HepG2 (cell line): ENCODE measurements around the gene FN1.

Source experiments
- CTCF ChIP-seq: sonication (generic); formaldehyde crosslinking; IDR thresholded peaks from 2 replicates; pipeline ENCODE4 v1.5.0; 2020; ENCODE audit warnings: mild to moderate bottlenecking, missing genetic modification reagents, moderate library complexity
- POLR2A ChIP-seq, 2 experiments: IDR thresholded peaks; 2 replicates each; pipeline ENCODE4 v1.6.1; 2011; ENCODE audit warnings: low read depth in 2 of 2, low read length in 2 of 2, mild to moderate bottlenecking in 1 of 2, moderate library complexity in 1 of 2; ENCODE audit not compliant: insufficient read depth in 1 of 2
- TSC22D2 ChIP-seq: sonication (generic); formaldehyde crosslinking; IDR thresholded peaks from 2 replicates; pipeline ENCODE4 v1.5.1; 2020; ENCODE audit warnings: missing genetic modification reagents, mild to moderate bottlenecking, borderline replicate concordance
- ZNF776 ChIP-seq: sonication (generic); formaldehyde crosslinking; IDR thresholded peaks from 2 replicates; pipeline ENCODE4 v1.4.0; 2020; ENCODE audit warnings: mild to moderate bottlenecking, missing genetic modification reagents
- TF ChIP-seq, protein P1 (sequence below): IDR thresholded peaks from 2 replicates; pipeline ENCODE4 v1.6.1; 2012; ENCODE audit warnings: inconsistent platforms

GRCh38 chr2:215461836-215462532 lies 26.1 kb upstream of the FN1 start:
- TF ChIP-seq ZNF776 (CRISPR knock-in tag) (no peak), TSC22D2 (no peak), POLR2A (IDR thresholded peaks at IDR 0.05; ENCODE audit: insufficient read depth in 1 of 2, low read depth in 2 of 2, low read length in 2 of 2) (no peak), CTCF (no peak)
- TF ChIP-seq, protein P1, sequence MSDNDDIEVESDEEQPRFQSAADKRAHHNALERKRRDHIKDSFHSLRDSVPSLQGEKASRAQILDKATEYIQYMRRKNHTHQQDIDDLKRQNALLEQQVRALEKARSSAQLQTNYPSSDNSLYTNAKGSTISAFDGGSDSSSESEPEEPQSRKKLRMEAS = no peak
